GM12878 (cell line): Measurements from ENCODE around the gene GRK7. TPM values are rescaled to one million over a fixed set of nuclear protein-coding genes. Genes with fewer than 3 reads are reported as not detected.

Experiments used
- ATAC-seq: fragments of 200-7000 bp; cut with Tn5 transposase; 3 replicates; pipeline ENCODE4 v1.9.1; 2020; ENCODE audit warnings: mild to moderate bottlenecking, moderate library complexity
- BruUV-seq: library from RNA; stranded (reverse); fragments of 400-500 nt; replicated peaks from 2 replicates; lab custom pipeline; 2021; lab: Mats Ljungman, UMichigan
- CTCF ChIA-PET: fragments of 300-600 bp; sonication (Branson Sonifier 250); formaldehyde crosslinking; extraction: SDS; loops from one replicate; lab custom pipeline; 2021; ENCODE audit warnings: inconsistent platforms; lab: Yijun Ruan, JAX
- POLR2A ChIA-PET: fragments of 350-600 bp; formaldehyde crosslinking; extraction: SDS; loops from one replicate; lab custom pipeline; 2021; ENCODE audit warnings: inconsistent platforms; lab: Charles Lee
- RAD21 ChIA-PET: fragments of 300-600 bp; sonication (Branson Sonifier 250); formaldehyde crosslinking; loops from one replicate; lab custom pipeline; 2023; ENCODE audit warnings: antibody characterized with exemption; ENCODE audit not compliant: unreplicated experiment; lab: Charles Lee
- SMC1A ChIA-PET: fragments of 300-600 bp; sonication (Branson Sonifier 250); formaldehyde crosslinking; loops from one replicate; lab custom pipeline; 2023; ENCODE audit not compliant: unreplicated experiment, uncharacterized antibody; lab: Charles Lee
- DNase-seq: peaks from one replicate; pipeline ENCODE4 v3.0.0-alpha.2; 2011; ENCODE audit warnings: low read depth, low spot score
- FAIRE-seq: peaks from 3 replicates; lab custom pipeline; 2011; peaks lifted over from hg19 to GRCh38; lab: Jason Lieb, UNC
- H2AFZ ChIP-seq: 2 replicates; pipeline ENCODE4 v1.6.0; 2011; ENCODE audit warnings: low read depth, low read length, control low read depth; ENCODE audit not compliant: control insufficient read depth
- H3K27ac ChIP-seq: 2 replicates; pipeline ENCODE4 v1.5.1; 2011; ENCODE audit warnings: control low read depth; ENCODE audit not compliant: control insufficient read depth, insufficient read depth
- H3K27me3 ChIP-seq, 2 experiments: replicated peaks in 1 of 2; 2 replicates each; pipeline versions ENCODE4 v1.6.0 to v1.6.1; 2011; ENCODE audit warnings: low read length in 1 of 2; ENCODE audit not compliant: control insufficient read depth in 2 of 2, insufficient read depth in 2 of 2
- H3K36me3 ChIP-seq, 2 experiments: 2 replicates each; pipeline ENCODE4 v1.5.1; 2011; ENCODE audit warnings: low read length in 1 of 2; ENCODE audit not compliant: control insufficient read depth in 2 of 2, insufficient read depth in 2 of 2
- H3K4me1 ChIP-seq: 2 replicates; pipeline ENCODE4 v1.6.1; 2011; ENCODE audit warnings: mild to moderate bottlenecking, low read length, moderate library complexity, mixed read lengths; ENCODE audit not compliant: control insufficient read depth, insufficient read depth
- H3K4me2 ChIP-seq: 2 replicates; pipeline ENCODE4 v1.6.0; 2011; ENCODE audit warnings: control low read depth; ENCODE audit not compliant: control insufficient read depth, insufficient read depth
- H3K4me3 ChIP-seq: fragments of 200-600 bp; sonication (generic); 2 replicates; pipeline ENCODE4 v1.5.1; 2016
- H3K79me2 ChIP-seq: 2 replicates; pipeline ENCODE4 v1.6.0; 2011; ENCODE audit warnings: low read length; ENCODE audit not compliant: control insufficient read depth, insufficient read depth
- H3K9ac ChIP-seq: 2 replicates; pipeline ENCODE4 v1.8.0; 2011; ENCODE audit warnings: low read length, control low read depth, mixed read lengths; ENCODE audit not compliant: control insufficient read depth, insufficient read depth
- H3K9me3 ChIP-seq: replicated peaks from 3 replicates; pipeline ENCODE4 v1.5.1; 2011; ENCODE audit warnings: mild to moderate bottlenecking, low read length; ENCODE audit not compliant: control insufficient read depth, insufficient read depth
- H4K20me1 ChIP-seq: 2 replicates; pipeline ENCODE4 v1.6.0; 2011; ENCODE audit not compliant: control insufficient read depth, insufficient read depth
- HDAC2 ChIP-seq: fragments of 200-600 bp; sonication (generic); IDR thresholded peaks from 2 replicates; pipeline ENCODE4 v1.6.1; 2017
- IRF3 ChIP-seq: fragments of 450-650 bp; IDR thresholded peaks from 2 replicates; pipeline ENCODE4 v1.6.1; 2014; ENCODE audit warnings: mild to moderate bottlenecking
- MEF2A ChIP-seq: IDR thresholded peaks from 2 replicates; pipeline ENCODE4 v1.6.1; 2011; ENCODE audit warnings: low read depth, mild to moderate bottlenecking, low read length, moderate library complexity; ENCODE audit not compliant: insufficient read depth
- NFXL1 ChIP-seq: fragments of 450-650 bp; IDR thresholded peaks from 2 replicates; pipeline ENCODE4 v1.6.1; 2017; ENCODE audit warnings: antibody characterized with exemption, mild to moderate bottlenecking, borderline replicate concordance
- RBBP5 ChIP-seq: fragments of 200-600 bp; sonication (generic); conservative IDR thresholded peaks from 2 replicates; pipeline ENCODE4 v1.6.1; 2016
- RCOR1 ChIP-seq: conservative IDR thresholded peaks from 2 replicates; pipeline ENCODE4 v1.6.1; 2012; ENCODE audit warnings: low read depth, low read length, improper control_type of control experiment
- SMAD1 ChIP-seq: fragments of 450-650 bp; IDR thresholded peaks from 2 replicates; pipeline ENCODE4 v1.6.1; 2018; ENCODE audit warnings: mild to moderate bottlenecking, low read depth; ENCODE audit not compliant: partially characterized antibody
- SREBF2 ChIP-seq: IDR thresholded peaks from 2 replicates; pipeline ENCODE4 v1.6.1; 2012; ENCODE audit warnings: mild to moderate bottlenecking, low read length
- STAT3 ChIP-seq: IDR thresholded peaks from 2 replicates; pipeline ENCODE4 v1.6.1; 2011; ENCODE audit warnings: low read depth, low read length, improper control_type of control experiment
- USF1 ChIP-seq: IDR thresholded peaks from 2 replicates; pipeline ENCODE4 v1.6.1; 2011; ENCODE audit warnings: borderline replicate concordance, low read depth, mild to moderate bottlenecking, moderate library complexity, mixed read lengths, low read length; ENCODE audit not compliant: insufficient read depth; ENCODE audit errors: extremely low read length
- YY1 ChIP-seq: IDR thresholded peaks from 2 replicates; pipeline ENCODE4 v1.6.1; 2011; ENCODE audit warnings: low read depth, mild to moderate bottlenecking, low read length
- ZNF207 ChIP-seq: fragments of 450-650 bp; IDR thresholded peaks from 2 replicates; pipeline ENCODE4 v1.6.1; 2014; ENCODE audit warnings: antibody characterized with exemption, mild to moderate bottlenecking, borderline replicate concordance
- ZNF24 ChIP-seq: fragments of 450-650 bp; IDR thresholded peaks from 2 replicates; pipeline ENCODE4 v1.6.1; 2017; ENCODE audit warnings: antibody characterized with exemption, mild to moderate bottlenecking
- ZNF384 ChIP-seq: IDR thresholded peaks from 2 replicates; pipeline ENCODE4 v1.6.1; 2012; ENCODE audit warnings: low read depth, mild to moderate bottlenecking, low read length, improper control_type of control experiment, borderline replicate concordance
- WGBS: methylation state at CpG from one replicate; pipeline ENCODE4 v1.1.6; 2016; ENCODE audit warnings: low lambda C conversion rate; ENCODE audit not compliant: insufficient replicate concordance, insufficient coverage; ENCODE audit errors: missing lambda C conversion rate; 5-methylcytosine and 5-hydroxymethylcytosine counted together
- in situ Hi-C: fragments of 300-500 bp; cut with MboI; formaldehyde crosslinking; loops from 9 replicates; pipeline ENCODE4 v1.14.3; 2018; ENCODE audit warnings: mixed read lengths
- intact Hi-C: fragments of 100-400 bp; cut with micrococcal nuclease; formaldehyde crosslinking; loops from one replicate; pipeline ENCODE4 v1.14.2; 2022; ENCODE audit not compliant: unreplicated experiment
- polyA plus RNA-seq, 11 experiments: library from polyadenylated mRNA; depleted of rRNA in 4 of 11; unstranded in 6 of 11; stranded (reverse) in 5 of 11; fragments of >200 nt; fragmentation: Nextera tagmentation in 4 of 11; fragmentation: Illumina TruSeq in 1 of 11; extraction: Ambion mirVana in 4 of 11; extraction: Trizol in 1 of 11; gene quantifications; 1 replicate in 1 of 11; 2 replicates in 10 of 11; pipeline versions ENCODE4 v1.2.1 to v1.2.3, GENCODE V29; 2011 to 2016; ENCODE audit warnings: inconsistent platforms in 2 of 11, missing spikeins in 2 of 11, low read depth in 1 of 11
- total RNA-seq, 4 experiments: library from RNA; depleted of rRNA in 3 of 4; stranded (reverse); fragments of >200 nt in 3 of 4; fragmentation: Illumina TruSeq in 1 of 4; extraction: Trizol in 1 of 4; gene quantifications; 2 replicates each; pipeline versions ENCODE4 v1.2.1 to v1.2.3, GENCODE V29; 2013 to 2021
- TF ChIP-seq, protein P1 (sequence below): IDR thresholded peaks from 2 replicates; pipeline ENCODE4 v1.6.1; 2012; ENCODE audit warnings: improper control_type of control experiment, low read depth, low read length; ENCODE audit not compliant: insufficient replicate concordance

The GRK7 gene
- total and polyA plus RNA-seq, 10 of the 15 experiments (the other 5 are each of a cell fraction or from before 2014, with no cell fraction given) = not detected

DNA sequence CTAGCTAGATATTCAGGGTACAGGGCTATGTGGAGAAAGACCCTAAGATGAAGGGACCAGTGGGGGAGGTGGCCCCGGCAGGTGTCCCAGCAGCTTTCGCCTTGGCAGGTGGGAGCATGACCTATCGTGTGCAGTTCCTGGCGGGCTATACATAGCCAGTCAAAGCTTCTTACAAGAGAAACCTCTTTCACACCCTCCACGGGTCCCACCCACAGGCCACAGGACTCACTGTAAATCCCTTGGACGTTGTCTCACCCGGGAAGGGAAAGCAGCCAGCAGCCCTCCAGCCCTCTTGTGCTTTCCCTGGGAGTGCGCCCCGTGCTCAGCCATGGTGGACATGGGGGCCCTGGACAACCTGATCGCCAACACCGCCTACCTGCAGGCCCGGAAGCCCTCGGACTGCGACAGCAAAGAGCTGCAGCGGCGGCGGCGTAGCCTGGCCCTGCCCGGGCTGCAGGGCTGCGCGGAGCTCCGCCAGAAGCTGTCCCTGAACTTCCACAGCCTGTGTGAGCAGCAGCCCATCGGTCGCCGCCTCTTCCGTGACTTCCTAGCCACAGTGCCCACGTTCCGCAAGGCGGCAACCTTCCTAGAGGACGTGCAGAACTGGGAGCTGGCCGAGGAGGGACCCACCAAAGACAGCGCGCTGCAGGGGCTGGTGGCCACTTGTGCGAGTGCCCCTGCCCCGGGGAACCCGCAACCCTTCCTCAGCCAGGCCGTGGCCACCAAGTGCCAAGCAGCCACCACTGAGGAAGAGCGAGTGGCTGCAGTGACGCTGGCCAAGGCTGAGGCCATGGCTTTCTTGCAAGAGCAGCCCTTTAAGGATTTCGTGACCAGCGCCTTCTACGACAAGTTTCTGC lies 15.0 kb downstream of the GRK7 start:
- intact Hi-C loops (no loop called here), in situ Hi-C loops (no loop called here)
- Histone ChIP-seq H3K79me2 (no peaks in the 10 kb centered on the region), H3K4me1 (no peaks in the 10 kb centered on the region), H3K36me3 (no peaks in the 10 kb centered on the region), H3K27ac (no peak overlapping the region), H3K9me3 (no peaks in the 10 kb centered on the region), H3K4me2 (no peak overlapping the region), H3K4me3 (no peak overlapping the region), H3K27me3 (no peaks in the 10 kb centered on the region), H3K9ac (no peak overlapping the region), H2AFZ (no peak overlapping the region), H4K20me1 (no peaks in the 10 kb centered on the region)
- BruUV-seq = no TSS peak
- no peak for DNase-seq
- ChIA-PET POLR2A (no interaction called here), SMC1A (interaction anchor here (0.5 kb wide), 1 partner anchor 486 kb away, joined by 3 read pairs; no protein-coding TSS in a partner anchor), CTCF (no interaction called here), RAD21 (no interaction called here)
- no peak for ATAC-seq
- no peak for FAIRE-seq
- WGBS = 71% methylated on average over 37 of the region's 42 CpGs
- TF ChIP-seq SMAD1 (no peak), MEF2A (no peak), YY1 (no peak), RCOR1 (no peak), SREBF2 (no peak), IRF3 (no peak), RBBP5 (no peak), HDAC2 (no peak), ZNF207 (no peak), STAT3 (no peak), ZNF384 (no peak), ZNF24 (no peak), NFXL1 (no peak), USF1 (no peak)
- TF ChIP-seq, protein P1, sequence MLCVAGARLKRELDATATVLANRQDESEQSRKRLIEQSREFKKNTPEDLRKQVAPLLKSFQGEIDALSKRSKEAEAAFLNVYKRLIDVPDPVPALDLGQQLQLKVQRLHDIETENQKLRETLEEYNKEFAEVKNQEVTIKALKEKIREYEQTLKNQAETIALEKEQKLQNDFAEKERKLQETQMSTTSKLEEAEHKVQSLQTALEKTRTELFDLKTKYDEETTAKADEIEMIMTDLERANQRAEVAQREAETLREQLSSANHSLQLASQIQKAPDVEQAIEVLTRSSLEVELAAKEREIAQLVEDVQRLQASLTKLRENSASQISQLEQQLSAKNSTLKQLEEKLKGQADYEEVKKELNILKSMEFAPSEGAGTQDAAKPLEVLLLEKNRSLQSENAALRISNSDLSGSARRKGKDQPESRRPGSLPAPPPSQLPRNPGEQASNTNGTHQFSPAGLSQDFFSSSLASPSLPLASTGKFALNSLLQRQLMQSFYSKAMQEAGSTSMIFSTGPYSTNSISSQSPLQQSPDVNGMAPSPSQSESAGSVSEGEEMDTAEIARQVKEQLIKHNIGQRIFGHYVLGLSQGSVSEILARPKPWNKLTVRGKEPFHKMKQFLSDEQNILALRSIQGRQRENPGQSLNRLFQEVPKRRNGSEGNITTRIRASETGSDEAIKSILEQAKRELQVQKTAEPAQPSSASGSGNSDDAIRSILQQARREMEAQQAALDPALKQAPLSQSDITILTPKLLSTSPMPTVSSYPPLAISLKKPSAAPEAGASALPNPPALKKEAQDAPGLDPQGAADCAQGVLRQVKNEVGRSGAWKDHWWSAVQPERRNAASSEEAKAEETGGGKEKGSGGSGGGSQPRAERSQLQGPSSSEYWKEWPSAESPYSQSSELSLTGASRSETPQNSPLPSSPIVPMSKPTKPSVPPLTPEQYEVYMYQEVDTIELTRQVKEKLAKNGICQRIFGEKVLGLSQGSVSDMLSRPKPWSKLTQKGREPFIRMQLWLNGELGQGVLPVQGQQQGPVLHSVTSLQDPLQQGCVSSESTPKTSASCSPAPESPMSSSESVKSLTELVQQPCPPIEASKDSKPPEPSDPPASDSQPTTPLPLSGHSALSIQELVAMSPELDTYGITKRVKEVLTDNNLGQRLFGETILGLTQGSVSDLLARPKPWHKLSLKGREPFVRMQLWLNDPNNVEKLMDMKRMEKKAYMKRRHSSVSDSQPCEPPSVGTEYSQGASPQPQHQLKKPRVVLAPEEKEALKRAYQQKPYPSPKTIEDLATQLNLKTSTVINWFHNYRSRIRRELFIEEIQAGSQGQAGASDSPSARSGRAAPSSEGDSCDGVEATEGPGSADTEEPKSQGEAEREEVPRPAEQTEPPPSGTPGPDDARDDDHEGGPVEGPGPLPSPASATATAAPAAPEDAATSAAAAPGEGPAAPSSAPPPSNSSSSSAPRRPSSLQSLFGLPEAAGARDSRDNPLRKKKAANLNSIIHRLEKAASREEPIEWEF = no peak
